ENCODE results near the gene PIK3CD.

Gene PIK3CD

DNA sequence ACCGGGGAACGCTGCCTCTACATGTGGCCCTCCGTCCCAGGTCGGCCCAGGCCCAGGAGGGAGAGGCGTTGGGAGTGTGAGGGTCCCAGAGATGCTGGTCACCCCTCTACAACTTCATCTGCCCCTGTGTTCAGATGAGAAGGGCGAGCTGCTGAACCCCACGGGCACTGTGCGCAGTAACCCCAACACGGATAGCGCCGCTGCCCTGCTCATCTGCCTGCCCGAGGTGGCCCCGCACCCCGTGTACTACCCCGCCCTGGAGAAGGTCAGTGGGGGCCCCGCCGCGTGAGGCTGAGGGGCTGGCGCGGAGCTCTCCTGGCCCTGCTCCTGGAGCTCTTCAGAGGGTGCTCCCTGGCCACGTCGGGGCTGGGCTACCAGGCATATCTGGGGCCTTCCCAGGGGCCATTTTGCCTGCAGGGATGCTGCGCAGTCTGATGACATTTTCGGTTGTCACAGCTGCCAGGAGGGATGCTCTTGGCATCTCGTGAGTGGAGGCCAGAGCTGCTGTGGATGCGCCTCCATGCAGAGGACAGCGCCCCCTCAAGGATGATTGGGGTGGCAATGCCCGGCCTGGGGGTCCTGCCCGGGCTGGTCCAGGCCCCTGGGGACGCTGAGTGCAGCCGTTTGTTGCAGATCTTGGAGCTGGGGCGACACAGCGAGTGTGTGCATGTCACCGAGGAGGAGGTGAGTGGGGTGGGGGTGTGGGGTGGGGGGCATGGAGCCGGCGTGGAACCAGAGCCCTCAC, 68.6 kb downstream of the PIK3CD start:
- DNase-seq (ENCODE audit: low read depth) = no peak

DNA sequence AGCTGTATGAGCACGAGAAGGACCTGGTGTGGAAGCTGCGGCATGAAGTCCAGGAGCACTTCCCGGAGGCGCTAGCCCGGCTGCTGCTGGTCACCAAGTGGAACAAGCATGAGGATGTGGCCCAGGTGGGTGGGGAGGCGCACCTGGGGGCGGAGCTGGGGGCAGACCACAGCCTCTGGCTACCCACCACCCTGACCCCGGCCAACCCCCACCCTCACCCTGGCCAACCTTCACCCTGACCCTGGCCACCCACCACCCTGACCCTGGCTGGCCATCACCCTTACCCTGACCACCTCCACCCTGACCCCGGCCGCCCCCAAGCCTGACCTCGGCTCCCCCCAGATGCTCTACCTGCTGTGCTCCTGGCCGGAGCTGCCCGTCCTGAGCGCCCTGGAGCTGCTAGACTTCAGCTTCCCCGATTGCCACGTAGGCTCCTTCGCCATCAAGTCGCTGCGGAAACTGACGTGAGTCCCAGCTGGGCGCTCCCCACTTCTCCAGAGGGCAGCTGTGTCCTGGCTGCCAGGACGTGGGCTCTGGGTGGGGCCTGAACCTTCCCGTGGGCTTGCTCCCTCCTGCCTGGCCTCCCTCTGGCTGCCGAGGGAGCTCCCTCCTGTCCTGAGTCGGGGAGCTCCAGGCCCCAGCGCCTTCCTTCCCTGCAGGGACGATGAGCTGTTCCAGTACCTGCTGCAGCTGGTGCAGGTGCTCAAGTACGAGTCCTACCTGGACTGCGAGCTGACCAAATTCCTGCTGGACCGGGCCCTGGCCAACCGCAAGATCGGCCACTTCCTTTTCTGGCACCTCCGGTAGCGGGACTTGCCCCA, 69.5 kb downstream of the PIK3CD start:
- DNase-seq (ENCODE audit: low read depth) = no peak

DNA sequence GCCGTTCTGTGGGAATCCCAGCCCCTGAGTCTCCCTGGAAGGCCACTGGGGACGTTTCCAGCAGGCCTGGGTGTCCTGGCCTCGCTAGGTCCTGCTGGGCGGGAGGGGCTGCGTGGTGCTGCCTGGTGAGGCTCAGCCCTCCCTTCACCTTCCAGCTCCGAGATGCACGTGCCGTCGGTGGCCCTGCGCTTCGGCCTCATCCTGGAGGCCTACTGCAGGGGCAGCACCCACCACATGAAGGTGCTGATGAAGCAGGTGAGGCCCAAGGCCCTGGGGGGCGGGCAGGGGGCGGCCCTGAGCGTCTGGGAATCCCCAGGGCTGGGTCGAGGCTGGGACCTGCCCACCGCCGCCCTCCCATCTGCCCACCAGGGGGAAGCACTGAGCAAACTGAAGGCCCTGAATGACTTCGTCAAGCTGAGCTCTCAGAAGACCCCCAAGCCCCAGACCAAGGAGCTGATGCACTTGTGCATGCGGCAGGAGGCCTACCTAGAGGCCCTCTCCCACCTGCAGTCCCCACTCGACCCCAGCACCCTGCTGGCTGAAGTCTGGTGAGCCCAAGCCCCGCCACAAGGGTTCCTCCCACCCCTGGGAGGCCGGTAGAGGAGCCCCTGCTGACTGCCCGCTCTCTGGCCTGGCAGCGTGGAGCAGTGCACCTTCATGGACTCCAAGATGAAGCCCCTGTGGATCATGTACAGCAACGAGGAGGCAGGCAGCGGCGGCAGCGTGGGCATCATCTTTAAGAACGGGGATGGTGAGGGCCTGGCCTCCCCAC, 70.3 kb downstream of the PIK3CD start:
- DNase-seq (ENCODE audit: low read depth) = no peak

GRCh38 chr1:9722378-9722749, 70.8 kb downstream of the PIK3CD start:
- DNase-seq (ENCODE audit: low read depth) = no peak

GRCh38 chr1:9723068-9723805, 71.7 kb downstream of the PIK3CD start:
- no peak for DNase-seq (ENCODE audit: low read depth)

- DNase-seq (ENCODE audit: low read depth) = no peak
Measured at GRCh38 chr1:9723926-9724325, 72.4 kb downstream of the PIK3CD start.

- DNase-seq (ENCODE audit: low read depth) = peak; percentile 18
Measured at GRCh38 chr1:9724706-9725476, 73.4 kb downstream of the PIK3CD start.

DNA sequence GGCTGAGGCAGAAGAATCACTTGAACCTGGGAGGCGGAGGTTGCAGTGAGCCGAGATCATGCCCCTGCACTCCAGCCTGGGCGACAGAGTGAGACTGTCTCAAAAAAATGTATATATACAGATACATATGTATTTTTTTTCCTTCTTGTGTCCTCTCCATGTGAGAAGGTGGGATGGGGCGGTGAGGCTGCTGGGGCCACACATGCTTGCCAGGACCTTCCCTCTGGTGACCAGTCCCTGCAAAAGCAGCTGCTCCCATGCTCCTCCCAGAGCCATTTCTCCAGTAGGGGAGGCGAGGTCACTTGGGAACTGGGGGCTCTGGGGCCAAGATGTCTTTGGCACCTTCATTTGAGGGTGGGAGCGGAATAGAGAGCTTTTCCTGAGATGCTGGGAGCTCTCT, 74.9 kb downstream of the PIK3CD start:
- no peak for DNase-seq (ENCODE audit: low read depth)

DNA sequence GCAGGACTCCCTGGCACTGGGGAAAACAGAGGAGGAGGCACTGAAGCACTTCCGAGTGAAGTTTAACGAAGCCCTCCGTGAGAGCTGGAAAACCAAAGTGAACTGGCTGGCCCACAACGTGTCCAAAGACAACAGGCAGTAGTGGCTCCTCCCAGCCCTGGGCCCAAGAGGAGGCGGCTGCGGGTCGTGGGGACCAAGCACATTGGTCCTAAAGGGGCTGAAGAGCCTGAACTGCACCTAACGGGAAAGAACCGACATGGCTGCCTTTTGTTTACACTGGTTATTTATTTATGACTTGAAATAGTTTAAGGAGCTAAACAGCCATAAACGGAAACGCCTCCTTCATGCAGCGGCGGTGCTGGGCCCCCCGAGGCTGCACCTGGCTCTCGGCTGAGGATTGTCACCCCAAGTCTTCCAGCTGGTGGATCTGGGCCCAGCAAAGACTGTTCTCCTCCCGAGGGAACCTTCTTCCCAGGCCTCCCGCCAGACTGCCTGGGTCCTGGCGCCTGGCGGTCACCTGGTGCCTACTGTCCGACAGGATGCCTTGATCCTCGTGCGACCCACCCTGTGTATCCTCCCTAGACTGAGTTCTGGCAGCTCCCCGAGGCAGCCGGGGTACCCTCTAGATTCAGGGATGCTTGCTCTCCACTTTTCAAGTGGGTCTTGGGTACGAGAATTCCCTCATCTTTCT, 75.5 kb downstream of the PIK3CD start:
- no peak for DNase-seq (ENCODE audit: low read depth)

DNA sequence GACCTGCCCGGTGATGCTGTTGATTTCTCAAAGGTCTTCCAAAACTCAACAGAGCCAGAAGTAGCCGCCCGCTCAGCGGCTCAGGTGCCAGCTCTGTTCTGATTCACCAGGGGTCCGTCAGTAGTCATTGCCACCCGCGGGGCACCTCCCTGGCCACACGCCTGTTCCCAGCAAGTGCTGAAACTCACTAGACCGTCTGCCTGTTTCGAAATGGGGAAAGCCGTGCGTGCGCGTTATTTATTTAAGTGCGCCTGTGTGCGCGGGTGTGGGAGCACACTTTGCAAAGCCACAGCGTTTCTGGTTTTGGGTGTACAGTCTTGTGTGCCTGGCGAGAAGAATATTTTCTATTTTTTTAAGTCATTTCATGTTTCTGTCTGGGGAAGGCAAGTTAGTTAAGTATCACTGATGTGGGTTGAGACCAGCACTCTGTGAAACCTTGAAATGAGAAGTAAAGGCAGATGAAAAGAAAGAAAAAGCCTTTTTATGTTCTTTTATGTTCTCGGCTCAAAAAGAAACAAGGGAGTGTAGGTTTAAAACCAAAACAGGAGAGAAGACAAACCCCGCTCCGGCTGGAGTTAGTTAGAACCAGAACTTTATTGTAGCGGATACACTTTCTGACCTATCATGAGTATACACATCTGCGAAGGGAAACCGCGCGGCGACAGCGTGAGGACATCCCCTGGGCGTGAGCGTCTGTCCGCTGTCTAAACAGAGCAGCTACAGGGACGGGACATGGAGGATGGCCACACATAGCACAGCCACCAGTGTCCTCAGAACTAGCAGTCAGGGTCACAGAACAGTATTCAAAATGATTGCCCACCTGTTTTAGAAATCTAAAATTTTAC, 77.1 kb downstream of the PIK3CD start:
- DNase-seq (ENCODE audit: low read depth) = no peak

DNA sequence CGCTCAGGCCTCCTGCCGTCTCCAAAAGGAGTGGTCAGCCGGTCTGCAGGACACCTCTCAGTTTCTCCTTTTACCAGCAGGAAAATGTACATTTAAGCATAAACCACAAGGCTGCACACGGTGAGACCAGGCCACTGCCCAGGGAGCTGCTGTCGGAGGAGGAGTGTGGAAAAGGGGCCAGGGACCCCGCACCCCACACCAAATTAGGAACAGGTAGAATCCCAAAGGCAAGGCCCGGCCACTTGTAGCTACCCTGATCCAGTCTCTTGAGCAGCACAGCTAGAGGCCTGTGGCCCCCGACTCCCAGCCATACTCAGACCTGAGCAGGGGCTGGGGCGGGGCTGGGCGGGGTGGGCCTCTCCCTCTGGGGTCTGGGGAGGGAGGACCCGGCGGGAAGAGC, 78.0 kb downstream of the PIK3CD start:
- no peak for DNase-seq (ENCODE audit: low read depth)

GRCh38 chr1:9730096-9730901, 78.8 kb downstream of the PIK3CD start:
- DNase-seq (ENCODE audit: low read depth) = no peak

- no peak for DNase-seq (ENCODE audit: low read depth)
Measured at GRCh38 chr1:9731051-9731537, 79.6 kb downstream of the PIK3CD start.

- DNase-seq (ENCODE audit: low read depth) = no peak
Measured at GRCh38 chr1:9731561-9731960, 80.0 kb downstream of the PIK3CD start.

DNA sequence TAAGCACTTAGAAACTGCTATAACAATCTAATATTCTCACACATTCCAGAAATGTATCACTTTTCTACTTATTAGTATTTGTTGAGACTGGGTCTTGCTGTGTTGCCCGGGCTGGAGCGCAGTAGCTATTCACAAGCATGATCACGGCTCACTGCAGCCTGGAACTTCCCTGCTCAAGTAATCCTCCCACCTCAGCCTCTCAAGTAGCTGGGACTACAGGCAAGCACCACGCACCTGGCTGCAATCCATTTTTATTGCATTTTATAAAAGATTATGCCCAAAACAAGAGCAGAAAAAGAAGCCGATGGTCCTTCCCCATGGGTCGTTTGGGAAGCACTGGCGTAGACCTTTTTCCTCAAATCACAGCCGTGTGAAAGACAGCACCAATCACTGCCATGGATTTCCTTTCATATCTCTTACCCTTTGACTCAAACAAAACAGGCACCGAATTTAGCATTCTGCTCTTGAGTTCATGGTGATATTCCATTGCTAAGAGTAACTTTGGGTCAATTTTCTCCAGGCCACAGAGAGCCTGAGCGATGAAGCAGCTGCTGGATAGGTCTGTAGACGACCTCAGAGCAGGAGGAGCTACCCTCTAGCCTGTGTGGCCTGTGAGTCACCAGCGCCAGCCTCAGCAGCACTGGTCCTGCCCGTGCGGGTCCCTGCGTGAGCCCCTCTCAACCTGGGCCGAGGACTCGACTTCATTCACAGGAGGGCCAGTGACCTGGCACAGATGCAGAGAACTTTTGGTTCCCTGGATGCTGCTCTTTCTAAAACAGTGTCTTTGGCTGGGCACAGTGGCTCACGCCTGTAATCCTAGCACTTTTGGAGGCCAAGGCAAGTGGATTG, 80.8 kb downstream of the PIK3CD start:
- no peak for DNase-seq (ENCODE audit: low read depth)

- no peak for DNase-seq (ENCODE audit: low read depth)
Measured at GRCh38 chr1:9733160-9733789, 81.7 kb downstream of the PIK3CD start.

DNA sequence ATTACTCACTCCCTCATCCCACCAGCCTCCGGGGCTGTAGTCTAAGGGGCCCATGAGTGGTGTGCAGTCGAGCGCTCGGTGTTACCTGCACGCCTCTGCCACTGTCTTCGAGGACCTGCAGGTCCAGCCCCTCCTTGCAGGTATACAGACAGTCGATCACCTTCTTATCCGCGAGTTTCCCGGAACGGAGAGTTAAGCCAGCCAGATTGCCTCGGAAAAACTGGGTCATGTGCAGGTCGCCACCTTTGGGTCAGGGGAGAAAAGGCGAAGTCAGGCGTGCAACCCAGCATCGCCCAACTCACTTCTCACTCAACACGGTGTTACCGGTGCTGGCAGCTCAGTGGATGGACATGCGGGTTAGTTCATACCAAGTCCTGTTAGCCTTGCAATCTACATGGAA, 84.3 kb downstream of the PIK3CD start:
- no peak for DNase-seq (ENCODE audit: low read depth)

Data from stromal cell of bone marrow (primary cell).